ENCODE measurements around the gene SCN1A.

DNA sequence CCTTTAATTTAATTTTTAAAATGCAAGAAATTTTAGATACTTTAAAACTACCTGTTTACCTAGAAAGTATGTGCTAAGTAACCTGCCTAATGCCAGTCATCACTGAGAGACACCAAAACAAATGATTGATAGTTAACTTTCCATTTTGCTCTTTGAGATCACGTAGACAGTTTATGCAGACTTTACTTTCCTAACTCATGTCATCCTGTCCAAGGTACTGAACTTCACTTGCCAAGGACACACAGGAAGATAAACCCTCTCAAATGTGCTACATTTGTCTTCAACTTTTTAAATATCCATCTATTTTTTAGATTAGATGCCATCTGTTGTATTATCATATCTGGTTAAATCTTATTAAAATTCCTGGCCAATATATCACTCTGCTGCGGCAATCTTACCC is 20.1 kb upstream of the SCN1A start:
- TF ChIP-seq, protein P1, sequence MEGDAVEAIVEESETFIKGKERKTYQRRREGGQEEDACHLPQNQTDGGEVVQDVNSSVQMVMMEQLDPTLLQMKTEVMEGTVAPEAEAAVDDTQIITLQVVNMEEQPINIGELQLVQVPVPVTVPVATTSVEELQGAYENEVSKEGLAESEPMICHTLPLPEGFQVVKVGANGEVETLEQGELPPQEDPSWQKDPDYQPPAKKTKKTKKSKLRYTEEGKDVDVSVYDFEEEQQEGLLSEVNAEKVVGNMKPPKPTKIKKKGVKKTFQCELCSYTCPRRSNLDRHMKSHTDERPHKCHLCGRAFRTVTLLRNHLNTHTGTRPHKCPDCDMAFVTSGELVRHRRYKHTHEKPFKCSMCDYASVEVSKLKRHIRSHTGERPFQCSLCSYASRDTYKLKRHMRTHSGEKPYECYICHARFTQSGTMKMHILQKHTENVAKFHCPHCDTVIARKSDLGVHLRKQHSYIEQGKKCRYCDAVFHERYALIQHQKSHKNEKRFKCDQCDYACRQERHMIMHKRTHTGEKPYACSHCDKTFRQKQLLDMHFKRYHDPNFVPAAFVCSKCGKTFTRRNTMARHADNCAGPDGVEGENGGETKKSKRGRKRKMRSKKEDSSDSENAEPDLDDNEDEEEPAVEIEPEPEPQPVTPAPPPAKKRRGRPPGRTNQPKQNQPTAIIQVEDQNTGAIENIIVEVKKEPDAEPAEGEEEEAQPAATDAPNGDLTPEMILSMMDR (conservative IDR thresholded peaks at IDR 0.05; ENCODE audit: low read length), result no peak
- no peak for TF ChIP-seq EZH2phosphoT487 (IDR thresholded peaks at IDR 0.05; ENCODE audit: borderline replicate concordance)

Data from Loucy (cell line).